GM18526 (cell line): ENCODE results near the gene POU2AF1.

ENCODE experiments used
- POLR2A ChIP-seq: IDR thresholded peaks from 3 replicates; pipeline ENCODE4 v1.6.1; 2011; ENCODE audit not compliant: insufficient read length; ENCODE audit errors: extremely low read depth

Gene POU2AF1

DNA sequence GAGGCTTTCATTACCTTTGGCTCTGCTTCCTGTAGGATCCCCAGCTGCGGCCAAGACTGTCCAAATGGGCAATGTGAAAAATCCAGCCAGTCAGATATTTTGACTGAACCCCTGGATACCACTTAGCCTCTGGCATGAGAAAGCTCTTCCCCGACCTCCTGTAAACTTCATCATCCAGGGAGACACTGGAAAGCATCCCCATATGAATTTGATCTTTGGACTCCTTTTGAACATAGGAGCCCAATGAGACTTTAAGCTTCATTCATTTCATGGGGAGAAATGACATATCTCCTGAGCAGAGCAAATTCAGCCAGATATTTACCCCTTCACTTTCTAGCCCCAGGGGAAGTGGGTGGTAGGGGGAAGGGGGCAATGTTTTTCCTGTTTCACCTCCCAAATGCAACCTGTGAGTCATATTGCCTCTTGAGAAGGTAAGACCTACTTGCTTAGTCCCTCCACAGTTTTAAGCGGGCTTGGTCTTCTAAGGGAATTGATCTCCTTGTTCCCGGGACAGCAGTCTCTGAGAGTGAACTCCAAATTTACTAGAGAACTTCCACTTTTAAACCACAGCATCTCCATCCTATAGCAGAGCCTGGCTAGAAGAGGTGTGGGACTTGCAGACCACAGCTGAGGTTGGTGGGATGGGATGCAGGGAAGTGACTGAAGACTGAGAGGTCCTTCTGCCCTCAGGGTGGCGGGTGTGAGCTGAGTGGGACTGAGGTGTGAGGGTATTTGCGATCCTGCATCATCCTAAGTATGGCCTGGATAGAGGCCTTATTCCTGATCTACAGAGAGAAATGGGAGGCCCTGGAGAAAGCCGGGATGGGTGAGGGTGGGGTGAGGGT lies 20.3 kb upstream of the POU2AF1 start:
- TF ChIP-seq POLR2A, result no peak

DNA sequence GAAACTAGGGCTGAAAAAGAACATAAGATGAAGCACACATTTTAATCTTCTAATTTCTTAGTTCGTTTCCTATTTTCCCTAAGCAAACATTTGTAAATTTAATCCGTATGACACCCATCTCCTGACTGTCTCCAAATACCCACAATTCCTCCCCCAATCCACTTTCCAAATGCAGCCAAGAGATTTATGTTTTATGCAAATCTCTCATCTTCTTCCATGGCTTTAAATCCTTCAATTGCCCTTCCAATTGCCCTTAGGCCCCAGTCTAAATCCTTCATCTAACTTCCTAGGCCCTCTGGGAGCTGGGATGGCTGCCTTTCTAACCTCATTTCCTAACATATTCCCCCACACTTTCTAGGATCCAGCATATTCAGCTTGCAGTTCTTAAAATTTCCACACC lies 18.0 kb upstream of the POU2AF1 start:
- TF ChIP-seq POLR2A, result no peak

DNA sequence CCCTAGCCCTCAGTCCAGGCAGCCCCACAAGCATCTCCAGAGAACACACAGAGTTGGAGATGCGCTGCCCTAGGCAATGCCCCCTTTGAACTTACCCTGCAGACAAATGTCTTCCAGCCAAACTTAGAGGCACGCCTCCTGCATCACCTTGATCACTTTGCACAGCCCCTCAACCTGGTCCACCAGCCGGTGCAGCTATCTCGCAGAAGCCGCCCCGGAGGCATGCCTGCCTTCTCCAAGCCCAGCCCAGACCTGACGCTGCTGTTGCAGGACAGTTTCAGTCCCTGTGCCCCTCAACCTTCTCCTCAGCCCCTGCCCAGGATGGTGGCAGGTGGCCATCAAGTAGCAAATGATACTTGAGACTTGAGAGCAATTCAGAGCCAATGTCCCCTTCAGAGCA lies 16.7 kb upstream of the POU2AF1 start:
- TF ChIP-seq POLR2A, result no peak

DNA sequence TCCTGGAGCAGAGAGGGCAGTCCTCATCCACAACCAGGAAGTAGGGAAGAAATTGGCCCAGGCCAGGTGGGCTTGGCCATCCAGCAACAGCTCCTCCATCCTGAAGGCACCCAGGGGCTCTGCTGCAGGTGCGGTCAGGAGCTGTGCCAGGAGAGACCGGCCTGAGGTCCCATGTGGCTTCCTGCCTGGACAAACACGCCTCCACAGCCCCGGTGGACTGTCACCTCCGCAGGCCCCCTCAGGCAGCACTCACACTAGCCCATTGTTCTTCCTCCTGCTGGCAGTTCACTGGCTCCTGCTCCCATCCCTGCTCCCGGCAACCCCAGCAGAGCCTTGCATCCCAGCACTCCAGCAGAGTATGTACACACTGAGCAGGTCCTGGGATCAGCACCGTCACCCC lies 16.0 kb upstream of the POU2AF1 start:
- TF ChIP-seq POLR2A, result no peak

DNA sequence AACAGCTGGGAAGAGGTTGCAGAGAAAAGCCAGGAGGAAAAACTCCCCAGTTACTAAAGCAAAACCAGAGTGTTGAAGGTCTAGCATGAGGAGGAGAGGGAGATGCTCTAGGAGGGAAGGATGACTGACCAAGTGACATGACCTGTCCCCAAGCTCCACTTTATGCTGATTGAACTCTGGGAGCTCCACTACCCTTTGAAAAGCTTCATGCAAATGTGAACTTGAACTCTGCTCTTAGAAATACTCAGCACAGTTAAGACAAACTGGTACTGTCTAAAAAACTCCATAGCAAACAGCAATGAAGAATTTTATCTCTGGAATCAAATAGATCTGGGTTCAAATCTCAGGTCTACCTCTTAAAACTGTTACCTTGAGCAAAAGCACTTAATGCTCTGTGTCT lies 14.5 kb upstream of the POU2AF1 start:
- TF ChIP-seq POLR2A, result no peak

DNA sequence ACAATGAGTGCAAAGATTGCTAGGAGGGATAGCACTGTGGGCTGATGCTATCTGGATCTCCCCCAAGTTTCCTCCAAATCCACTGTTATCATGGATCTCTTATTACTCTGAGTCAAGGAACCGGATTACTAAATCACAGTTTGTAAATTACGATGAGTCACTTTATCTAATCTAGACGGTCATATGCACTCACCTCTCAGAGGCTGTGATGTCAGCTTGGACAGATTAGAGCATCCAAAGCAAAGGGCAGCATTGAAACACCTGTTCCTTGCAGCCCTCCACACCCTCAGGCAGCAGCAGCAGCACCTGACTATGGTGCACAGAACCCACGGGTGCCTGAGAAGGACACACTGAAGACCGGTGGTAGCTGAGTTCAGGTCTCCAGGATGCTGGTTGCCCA lies 14.0 kb upstream of the POU2AF1 start:
- TF ChIP-seq POLR2A, result no peak

DNA sequence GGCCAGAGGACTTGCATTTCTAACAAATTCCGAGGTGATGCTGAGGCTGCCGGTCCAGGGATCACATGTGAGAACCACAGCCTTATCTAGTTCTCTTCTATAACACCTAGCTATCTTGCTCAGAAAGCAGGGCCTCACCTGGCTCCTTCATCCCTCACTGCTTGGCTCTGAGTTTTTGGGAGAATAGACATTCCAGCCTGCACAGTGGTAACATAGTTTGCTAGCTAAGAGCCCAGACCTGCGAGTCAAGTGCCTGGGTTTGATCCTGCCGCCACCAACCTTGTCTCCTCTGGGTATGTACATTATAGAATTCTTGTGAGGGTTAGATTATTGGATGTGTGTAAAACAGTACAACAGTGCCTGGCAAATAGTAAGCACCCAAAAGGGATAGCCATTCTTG lies 13.5 kb upstream of the POU2AF1 start:
- no peak for TF ChIP-seq POLR2A

DNA sequence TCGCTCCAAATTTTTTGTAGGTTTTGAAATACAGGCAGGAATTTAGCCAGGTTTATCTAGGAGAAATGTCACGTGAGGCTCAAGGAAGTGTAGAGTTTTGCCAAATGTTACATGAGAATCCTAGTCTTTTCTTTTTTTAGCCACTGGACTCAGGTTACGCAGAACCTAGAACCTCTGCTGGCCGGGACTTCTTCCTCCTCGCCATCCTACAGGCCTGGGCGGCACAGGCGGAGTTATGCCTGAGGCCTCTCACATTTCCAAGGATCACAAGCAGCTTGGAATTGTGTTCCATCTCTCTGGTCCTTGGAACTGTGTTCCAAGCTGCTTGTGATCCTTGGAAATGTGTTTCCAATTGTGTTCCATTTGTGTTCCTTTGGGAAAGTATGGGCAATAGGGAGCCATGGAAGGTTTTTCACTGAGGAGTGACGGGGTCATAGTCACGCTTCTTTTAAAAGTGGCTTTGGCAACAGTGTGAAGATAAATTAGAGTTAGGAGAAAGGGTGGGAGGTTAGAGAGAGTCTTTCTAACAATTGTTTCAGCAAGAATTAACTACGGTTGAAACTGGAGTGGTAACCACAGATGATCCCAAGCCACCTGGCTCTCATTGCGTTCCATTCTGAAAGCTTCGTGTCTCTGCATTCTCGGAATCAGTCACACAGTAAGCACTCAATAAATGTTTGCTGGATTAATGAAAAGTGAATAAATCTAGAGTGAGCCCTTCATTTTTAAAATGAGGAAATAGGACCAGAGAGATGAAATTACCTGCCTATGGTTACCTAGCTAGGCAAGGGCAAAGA lies 12.5 kb upstream of the POU2AF1 start:
- TF ChIP-seq POLR2A, result no peak

DNA sequence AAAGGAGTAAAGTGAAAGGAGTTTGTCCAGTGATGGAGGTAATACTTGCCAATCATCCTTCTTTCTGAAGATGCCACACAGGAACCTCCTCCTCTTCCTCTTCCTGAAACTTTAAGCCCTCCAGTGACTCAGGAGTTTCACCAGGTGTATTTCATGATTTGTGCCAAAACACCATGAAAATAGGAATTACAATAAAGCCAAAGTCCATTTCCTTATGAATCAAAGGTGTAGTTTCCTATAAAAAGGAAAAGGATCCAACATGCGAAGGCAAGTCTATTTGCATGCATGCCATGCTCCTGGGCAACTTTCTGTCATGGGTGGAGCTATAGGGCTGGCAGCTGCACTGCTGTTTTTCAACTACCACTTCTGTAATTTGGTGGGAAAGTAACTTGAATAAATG lies 9.8 kb upstream of the POU2AF1 start:
- no peak for TF ChIP-seq POLR2A

DNA sequence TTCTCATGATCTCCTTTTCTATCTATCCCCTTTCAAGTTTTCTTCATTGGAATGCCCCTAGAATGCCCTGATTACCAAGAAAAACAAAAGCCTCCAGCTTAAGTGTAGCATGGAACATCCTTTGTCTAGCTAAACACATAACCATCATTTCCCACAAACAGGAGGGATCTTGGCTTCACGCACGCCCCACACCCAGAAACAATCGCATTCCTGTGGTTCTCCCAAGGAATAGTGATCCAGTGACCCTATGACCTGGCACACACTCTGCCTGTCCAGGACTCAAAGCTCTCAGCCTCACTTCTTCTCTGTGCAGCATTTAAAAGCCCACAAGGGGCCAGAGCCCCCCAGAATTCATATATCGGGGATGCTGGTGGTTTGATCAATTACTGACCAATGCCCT lies 9.3 kb upstream of the POU2AF1 start:
- no peak for TF ChIP-seq POLR2A

DNA sequence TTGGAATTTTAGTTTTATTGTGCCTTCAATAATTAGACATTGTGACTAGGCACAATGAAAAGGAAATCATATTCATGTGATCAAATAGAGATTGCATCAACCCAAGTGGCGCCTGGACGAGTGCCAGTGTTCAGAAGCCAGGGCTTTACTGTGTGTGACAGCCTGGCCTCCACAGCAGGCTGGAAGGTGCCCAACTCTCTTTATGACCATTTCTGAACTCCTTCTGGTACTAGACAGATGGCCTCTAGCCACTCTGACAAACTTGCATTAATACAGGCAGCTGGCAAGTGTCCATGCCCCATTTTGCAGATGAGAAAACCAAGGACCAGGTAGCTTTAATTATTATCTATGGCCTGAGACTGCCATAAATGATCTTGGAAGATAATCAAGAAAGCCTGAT lies 8.3 kb upstream of the POU2AF1 start:
- TF ChIP-seq POLR2A, result no peak

DNA sequence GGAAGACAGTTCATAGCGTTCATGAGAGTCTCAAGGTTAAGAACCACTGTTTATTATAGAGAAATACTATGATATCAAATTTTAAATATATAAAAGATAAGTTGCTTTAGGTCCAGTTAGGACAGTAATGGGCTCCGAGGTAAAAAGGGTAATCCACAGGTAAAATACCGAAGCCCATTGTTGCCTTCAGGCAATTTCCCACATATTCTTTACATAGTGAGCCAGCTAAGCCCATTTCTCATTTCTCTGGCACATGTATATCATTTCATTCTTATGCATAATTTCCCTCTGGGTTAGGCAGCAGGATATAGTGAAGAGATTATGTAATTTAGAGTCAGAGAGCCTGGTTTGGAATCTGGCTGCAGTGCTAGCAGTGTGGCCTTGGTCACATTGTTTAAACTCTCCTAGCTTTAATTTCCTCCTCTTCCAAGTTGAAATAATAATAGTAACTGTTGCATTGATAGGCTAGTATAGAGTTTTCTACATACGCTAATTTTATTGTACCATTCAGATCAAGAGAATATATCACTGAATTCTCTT lies 7.6 kb upstream of the POU2AF1 start:
- no peak for TF ChIP-seq POLR2A

DNA sequence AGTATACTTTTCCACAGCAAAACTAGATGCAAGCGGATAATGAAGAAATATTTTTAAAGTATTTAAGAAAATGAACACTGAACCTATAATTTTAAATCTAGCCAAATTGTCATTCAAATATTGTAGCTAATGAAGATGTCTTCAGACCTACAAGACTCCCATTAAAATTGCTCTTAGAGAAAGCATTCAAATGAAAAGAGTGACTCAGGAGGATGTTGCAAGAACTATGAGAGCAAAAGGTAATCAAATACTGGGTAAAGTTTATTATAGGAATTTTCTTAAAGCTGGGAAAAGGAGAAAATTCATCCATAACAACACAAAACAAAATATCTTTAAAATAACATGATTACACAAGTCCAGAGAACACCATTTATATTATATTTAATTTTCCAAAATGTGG lies 5.4 kb upstream of the POU2AF1 start:
- TF ChIP-seq POLR2A, result no peak

DNA sequence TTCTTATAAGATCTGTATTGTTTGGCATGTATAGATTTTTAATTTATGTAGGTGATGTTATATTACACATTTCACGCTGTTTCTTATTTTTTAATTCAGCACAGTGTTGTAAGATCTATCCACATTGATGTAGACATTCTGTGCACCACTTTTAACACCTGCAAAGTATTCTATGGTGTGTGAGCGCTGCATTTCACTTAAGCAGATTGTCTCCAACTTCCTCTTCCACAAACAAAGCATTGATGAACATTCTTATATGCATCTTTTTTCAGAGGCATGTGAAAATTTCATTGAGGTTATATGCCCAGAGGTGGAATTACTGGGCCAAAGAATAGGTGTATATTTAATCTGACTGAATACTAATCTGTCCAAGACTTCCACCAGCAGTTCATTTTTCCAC lies 3.4 kb upstream of the POU2AF1 start:
- TF ChIP-seq POLR2A, result no peak

DNA sequence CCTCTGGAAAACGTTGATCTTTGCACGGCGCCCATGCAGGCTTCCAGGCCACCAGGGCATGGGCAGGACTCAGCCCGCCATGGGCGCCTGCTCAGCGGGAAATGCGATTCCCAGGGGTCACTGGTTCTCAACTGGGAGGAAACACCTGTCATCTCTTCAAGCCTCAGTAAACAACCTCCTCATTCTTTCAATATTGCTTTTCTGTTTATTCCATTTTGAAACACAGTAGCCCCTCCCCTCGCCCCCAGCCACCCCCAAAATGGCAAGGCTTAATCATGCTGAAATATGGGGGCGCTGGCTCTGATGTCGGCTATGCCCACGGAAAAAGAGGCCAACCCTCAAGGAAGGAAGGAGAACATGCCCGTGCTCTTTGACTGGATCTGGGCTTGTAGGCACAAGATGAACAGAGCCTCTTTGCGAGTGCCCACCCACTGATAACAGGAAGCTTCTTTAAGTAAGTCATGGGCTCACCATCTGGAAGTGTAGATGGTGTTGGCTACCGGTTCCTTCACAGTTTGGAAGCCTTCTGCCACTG lies 594 bp upstream of the POU2AF1 start:
- no peak for TF ChIP-seq POLR2A
